Stomach (tissue), 9 donors: ENCODE data around the gene DRD3. TPM values are rescaled to one million over a fixed set of nuclear protein-coding genes. Genes with fewer than 3 reads are reported as not detected.

Experiments used
- DNase-seq, 2 donors: peaks; one replicate each; pipeline versions ENCODE4 v3.0.0 to v3.0.0-alpha.2; 2013 to 2019
- H3K27ac ChIP-seq, 5 donors: fragments of 200-600 bp in 4 of 5; sonication (generic) in 4 of 5; one replicate each; pipeline ENCODE4 v1.5.1; 2013 to 2019; ENCODE audit warnings: mild to moderate bottlenecking in 1 of 5, moderate library complexity in 1 of 5
- H3K27me3 ChIP-seq, 3 donors: fragments of 200-600 bp; sonication (generic); one replicate each; pipeline ENCODE4 v1.5.1; 2017 to 2019; ENCODE audit warnings: mixed run types in 1 of 3
- H3K36me3 ChIP-seq, 4 donors: fragments of 200-600 bp; sonication (generic); 1 replicate in 3 of 4; 2 replicates in 1 of 4; pipeline ENCODE4 v1.5.1; 2016 to 2019
- H3K4me1 ChIP-seq, 4 donors: fragments of 200-600 bp; sonication (generic); one replicate each; pipeline ENCODE4 v1.5.1; 2016 to 2019
- H3K4me3 ChIP-seq, 4 donors: fragments of 200-600 bp; sonication (generic) in 3 of 4; one replicate each; pipeline ENCODE4 v1.5.1; 2016 to 2019; ENCODE audit warnings: mild to moderate bottlenecking in 1 of 4
- H3K9me3 ChIP-seq, 4 donors: fragments of 200-600 bp; sonication (generic); one replicate each; pipeline ENCODE4 v1.5.1; 2016 to 2019
- EP300 ChIP-seq: sonication (generic); formaldehyde crosslinking; IDR thresholded peaks from one replicate; pipeline ENCODE4 v1.6.1; 2017; ENCODE audit warnings: antibody characterized with exemption
- POLR2A ChIP-seq, 4 donors: fragments of 450-650 bp; IDR thresholded peaks; one replicate each; pipeline ENCODE4 v1.6.1; 2016; ENCODE audit warnings: antibody characterized with exemption in 4 of 4, control low read depth in 2 of 4, mild to moderate bottlenecking in 1 of 4, moderate library complexity in 1 of 4
- POLR2AphosphoS5 ChIP-seq, 3 donors: sonication (generic); formaldehyde crosslinking; IDR thresholded peaks; one replicate each; pipeline ENCODE4 v1.6.1; 2016; ENCODE audit warnings: antibody characterized with exemption in 3 of 3
- WGBS, 5 donors: extraction: QIAGEN DNeasy Blood & Tissue Kit in 3 of 5; methylation state at CpG; one replicate each; pipeline versions ENCODE4 v1.1.5 to v1.1.7; 2013 to 2018; 5-methylcytosine and 5-hydroxymethylcytosine counted together
- intact Hi-C: fragments of 100-400 bp; cut with DNase I; formaldehyde crosslinking; loops from one replicate; pipeline ENCODE4 v1.15.1; 2023; ENCODE audit warnings: low total_unique reads
- polyA plus RNA-seq, 3 donors: library from polyadenylated mRNA; stranded (reverse); fragments of 200-250 nt; gene quantifications; one replicate each; pipeline ENCODE4 v1.2.3, GENCODE V29; 2013
- total RNA-seq, 5 donors: library from RNA; depleted of rRNA; stranded (reverse); fragments of >200 nt; gene quantifications; one replicate each; pipeline versions ENCODE4 v1.1.0 to v1.2.3, GENCODE V29; 2014 to 2016
- TF ChIP-seq, protein P1 (sequence below), 7 experiments: fragments of 450-650 bp in 4 of 7; fragments of 200-600 bp in 3 of 7; sonication (generic) in 3 of 7; IDR thresholded peaks; one replicate each; pipeline ENCODE4 v1.5.1; 2016 to 2019; ENCODE audit warnings: antibody characterized with exemption in 7 of 7, control low read depth in 2 of 7, mild to moderate bottlenecking in 1 of 7
- donor health status: healthy with polysubstance abuse.
- donor health status: Bipolar disorder and iron deficiency.
- donor health status: healthy.

The DRD3 gene
- total and polyA plus RNA-seq, 8 donors: not detected

DNA sequence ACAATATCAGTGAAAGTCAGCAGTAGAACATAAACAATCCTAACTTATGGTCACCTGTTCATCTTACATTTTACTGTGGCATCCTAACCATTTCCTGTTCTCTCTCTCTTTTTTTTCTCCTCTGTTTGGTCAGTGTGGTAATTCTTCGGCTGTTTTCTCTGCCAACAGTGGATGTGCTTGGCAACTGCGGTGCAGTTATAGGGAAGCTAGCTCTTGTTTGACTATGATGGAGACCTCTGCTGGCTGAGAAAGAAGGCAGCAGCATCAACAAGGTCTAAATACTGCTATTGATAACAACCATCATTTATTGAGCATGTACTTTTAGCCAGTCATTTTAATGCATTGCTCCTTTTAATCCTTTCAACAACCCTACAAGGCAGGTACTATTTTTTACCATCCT, 723 bp upstream of the DRD3 start:
- Histone ChIP-seq H3K36me3 (no peaks in the 10 kb centered on the region), H3K9me3 (peaks cover 0 to 5% (median 1%) of the 10 kb centered on the region in 4 donors), H3K27me3 (peaks cover 0 to 3% (median 0%) of the 10 kb centered on the region in 3 donors), H3K4me1 (no peaks in the 10 kb centered on the region), H3K27ac (no peak overlapping the region), H3K4me3 (no peak overlapping the region)
- peak in 1 of 2 donors; percentile 32 for DNase-seq
- intact Hi-C loops: no loop called here
- WGBS, 5 donors: 8 to 28% (median 20%) methylated on average over 2 of the region's 2 CpGs
- no peak for TF ChIP-seq EP300
- no peak for TF ChIP-seq POLR2A (IDR thresholded peaks at IDR 0.05)
- TF ChIP-seq POLR2AphosphoS5 (IDR thresholded peaks at IDR 0.05): no peak
- TF ChIP-seq, protein P1, sequence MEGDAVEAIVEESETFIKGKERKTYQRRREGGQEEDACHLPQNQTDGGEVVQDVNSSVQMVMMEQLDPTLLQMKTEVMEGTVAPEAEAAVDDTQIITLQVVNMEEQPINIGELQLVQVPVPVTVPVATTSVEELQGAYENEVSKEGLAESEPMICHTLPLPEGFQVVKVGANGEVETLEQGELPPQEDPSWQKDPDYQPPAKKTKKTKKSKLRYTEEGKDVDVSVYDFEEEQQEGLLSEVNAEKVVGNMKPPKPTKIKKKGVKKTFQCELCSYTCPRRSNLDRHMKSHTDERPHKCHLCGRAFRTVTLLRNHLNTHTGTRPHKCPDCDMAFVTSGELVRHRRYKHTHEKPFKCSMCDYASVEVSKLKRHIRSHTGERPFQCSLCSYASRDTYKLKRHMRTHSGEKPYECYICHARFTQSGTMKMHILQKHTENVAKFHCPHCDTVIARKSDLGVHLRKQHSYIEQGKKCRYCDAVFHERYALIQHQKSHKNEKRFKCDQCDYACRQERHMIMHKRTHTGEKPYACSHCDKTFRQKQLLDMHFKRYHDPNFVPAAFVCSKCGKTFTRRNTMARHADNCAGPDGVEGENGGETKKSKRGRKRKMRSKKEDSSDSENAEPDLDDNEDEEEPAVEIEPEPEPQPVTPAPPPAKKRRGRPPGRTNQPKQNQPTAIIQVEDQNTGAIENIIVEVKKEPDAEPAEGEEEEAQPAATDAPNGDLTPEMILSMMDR (IDR thresholded peaks at IDR 0.05): no peak

DNA sequence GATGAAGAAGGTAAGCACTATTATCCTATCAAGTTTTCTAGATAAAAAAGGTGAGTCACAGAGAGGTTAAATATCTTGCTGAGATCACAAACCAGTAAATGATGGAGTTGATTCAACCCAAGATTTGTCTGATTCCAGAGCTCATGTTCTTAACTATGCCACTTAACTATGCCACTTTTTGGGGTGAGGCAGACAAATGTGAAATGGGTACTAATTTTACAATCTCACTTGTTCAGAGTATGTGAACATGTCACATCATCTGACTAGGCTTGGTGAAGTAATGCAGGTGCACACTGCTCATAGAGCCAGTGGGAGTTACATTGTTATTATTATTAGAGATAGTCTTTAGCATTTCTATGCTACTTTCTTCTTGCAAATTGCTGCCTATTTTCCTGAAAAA, 2.0 kb downstream of the DRD3 start:
- H3K27ac ChIP-seq: no peak overlapping the region
- H3K4me3 ChIP-seq: no peak overlapping the region
- no peak for DNase-seq
- intact Hi-C loops: no loop called here
- TF ChIP-seq POLR2A (IDR thresholded peaks at IDR 0.05) (no peak), EP300 (no peak), POLR2AphosphoS5 (IDR thresholded peaks at IDR 0.05) (no peak)
- TF ChIP-seq, protein P1 (IDR thresholded peaks at IDR 0.05): no peak
- H3K4me1 ChIP-seq: no peaks in the 10 kb centered on the region
- no peaks in the 10 kb centered on the region for H3K36me3 ChIP-seq
- no peaks in the 10 kb centered on the region for H3K9me3 ChIP-seq
- peaks cover 0 to 3% (median 0%) of the 10 kb centered on the region in 3 donors for H3K27me3 ChIP-seq

DNA sequence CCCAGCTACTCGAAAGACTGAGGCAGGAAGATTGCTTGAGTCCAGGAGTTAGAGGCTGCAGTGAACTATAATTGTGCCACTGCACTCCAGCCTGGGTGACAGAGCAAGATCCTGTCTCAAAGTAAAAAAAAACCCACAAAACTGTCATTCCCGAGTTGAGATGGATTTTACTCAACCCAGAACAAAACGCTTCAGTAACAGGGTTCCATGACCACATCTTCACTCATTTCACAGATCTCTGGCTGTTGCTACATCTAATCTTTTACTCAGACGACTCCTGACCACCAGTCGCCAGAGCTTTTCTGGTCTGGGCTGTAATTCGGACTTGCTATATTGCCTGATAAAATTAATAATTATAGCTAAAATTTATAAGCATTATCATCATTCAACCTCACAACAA, 2.4 kb downstream of the DRD3 start:
- intact Hi-C loops: no loop called here
- no peaks in the 10 kb centered on the region for H3K4me1 ChIP-seq
- H3K27ac ChIP-seq: no peak overlapping the region
- TF ChIP-seq POLR2A (IDR thresholded peaks at IDR 0.05): no peak
- no peak for TF ChIP-seq EP300
- no peak for TF ChIP-seq POLR2AphosphoS5 (IDR thresholded peaks at IDR 0.05)
- TF ChIP-seq, protein P1 (IDR thresholded peaks at IDR 0.05): no peak
- no peaks in the 10 kb centered on the region for H3K9me3 ChIP-seq
- H3K4me3 ChIP-seq: no peak overlapping the region
- 75 to 84% (median 77%) methylated on average over 6 of the region's 6 CpGs for WGBS, 5 donors
- no peaks in the 10 kb centered on the region for H3K36me3 ChIP-seq
- H3K27me3 ChIP-seq: peaks cover 0 to 3% (median 0%) of the 10 kb centered on the region in 3 donors
- no peak for DNase-seq

DNA sequence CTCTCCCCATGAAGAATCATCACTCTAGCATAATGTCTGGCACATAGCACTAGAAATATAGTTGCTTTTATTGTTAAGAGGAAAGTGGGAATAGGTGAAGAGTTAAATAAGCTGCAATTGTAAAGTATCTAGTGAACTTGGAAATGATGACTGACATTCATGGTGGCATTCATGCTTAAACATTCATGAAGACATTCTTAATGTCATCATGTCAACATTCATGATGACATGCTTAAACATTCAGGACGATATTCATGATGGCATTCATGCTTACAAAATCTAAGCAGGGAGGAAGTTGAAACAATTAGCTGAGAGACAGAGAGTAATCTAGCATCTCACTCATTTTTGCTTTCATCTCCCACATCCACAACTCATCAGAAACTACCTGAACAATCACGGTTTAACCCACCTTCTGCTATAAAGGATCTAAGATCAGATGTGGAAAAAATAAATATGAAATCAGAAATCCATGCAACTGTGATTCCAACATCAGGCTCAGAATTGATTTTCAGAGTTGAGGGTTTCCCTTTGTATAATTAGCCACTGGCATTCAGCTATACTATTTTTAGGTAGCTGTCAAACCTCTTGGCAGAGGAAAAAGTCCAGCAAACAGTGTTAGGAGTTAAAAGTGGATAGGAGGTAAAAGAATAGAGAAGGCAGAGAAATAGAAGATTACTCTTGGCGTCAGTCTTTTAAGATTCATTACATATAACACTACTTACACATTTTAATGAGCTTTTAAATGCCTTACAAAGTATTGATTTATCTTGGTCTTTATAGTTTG, 3.5 kb downstream of the DRD3 start:
- no peaks in the 10 kb centered on the region for H3K9me3 ChIP-seq
- no peak for DNase-seq
- H3K36me3 ChIP-seq: no peaks in the 10 kb centered on the region
- TF ChIP-seq POLR2AphosphoS5 (IDR thresholded peaks at IDR 0.05): no peak
- no peak for TF ChIP-seq POLR2A (IDR thresholded peaks at IDR 0.05)
- TF ChIP-seq EP300: no peak
- TF ChIP-seq, protein P1 (IDR thresholded peaks at IDR 0.05): no peak
- intact Hi-C loops: no loop called here
- H3K4me3 ChIP-seq: no peak overlapping the region
- H3K27me3 ChIP-seq: peaks cover 0 to 1% (median 0%) of the 10 kb centered on the region in 3 donors
- WGBS, 5 donors: 64 to 72% (median 67%) methylated on average over 3 of the region's 3 CpGs
- H3K27ac ChIP-seq: no peak overlapping the region
- no peaks in the 10 kb centered on the region for H3K4me1 ChIP-seq
